Lower lobe of right lung (tissue), 2 donors: Measurements from ENCODE around the gene WDR82. TPM values are rescaled to one million over a fixed set of nuclear protein-coding genes. Genes with fewer than 3 reads are reported as not detected.

Source experiments
- ATAC-seq, 2 donors: fragments of 200-7000 bp; cut with Tn5 transposase; one replicate each; pipeline ENCODE4 v1.9.1; 2020 to 2022; ENCODE audit warnings: mild to moderate bottlenecking in 2 of 2, moderate library complexity in 2 of 2
- DNase-seq: peaks from one replicate; pipeline ENCODE4 v3.0.0-alpha.2; 2020
- H3K27ac ChIP-seq: fragments of 200-600 bp; one replicate; pipeline ENCODE4 v1.8.0; 2022
- H3K27me3 ChIP-seq: fragments of 200-600 bp; one replicate; pipeline ENCODE4 v1.8.0; 2022; ENCODE audit warnings: low read depth
- H3K36me3 ChIP-seq: fragments of 200-600 bp; one replicate; pipeline ENCODE4 v1.8.0; 2022; ENCODE audit warnings: mild to moderate bottlenecking
- H3K4me1 ChIP-seq: fragments of 200-600 bp; one replicate; pipeline ENCODE4 v1.8.0; 2022
- H3K4me3 ChIP-seq: fragments of 200-600 bp; one replicate; pipeline ENCODE4 v1.8.0; 2022; ENCODE audit warnings: mild to moderate bottlenecking
- H3K9me3 ChIP-seq: fragments of 200-600 bp; one replicate; pipeline ENCODE4 v1.8.0; 2022
- intact Hi-C: fragments of 100-400 bp; cut with DNase I; formaldehyde crosslinking; loops from one replicate; pipeline ENCODE4 v1.11.0; 2022
- total RNA-seq: library from RNA; stranded (reverse); fragmentation: NEBNext Ultra II Directional; extraction: Animal tissue kit (Norgen Biotek cat#: 25700); gene quantifications from one replicate; pipeline ENCODE4 v1.2.1, GENCODE V29; 2021
- TF ChIP-seq, protein P1 (sequence below): fragments of 200-600 bp; IDR thresholded peaks from one replicate; pipeline ENCODE4 v1.8.0; 2022; ENCODE audit warnings: antibody characterized with exemption, mild to moderate bottlenecking
- donor health status: DM: no; HTN: yes; CAD: no; lungs with severe emphysema.

WDR82 gene
- total RNA-seq, 1 donor from 2014 or later: 60.2 TPM

DNA sequence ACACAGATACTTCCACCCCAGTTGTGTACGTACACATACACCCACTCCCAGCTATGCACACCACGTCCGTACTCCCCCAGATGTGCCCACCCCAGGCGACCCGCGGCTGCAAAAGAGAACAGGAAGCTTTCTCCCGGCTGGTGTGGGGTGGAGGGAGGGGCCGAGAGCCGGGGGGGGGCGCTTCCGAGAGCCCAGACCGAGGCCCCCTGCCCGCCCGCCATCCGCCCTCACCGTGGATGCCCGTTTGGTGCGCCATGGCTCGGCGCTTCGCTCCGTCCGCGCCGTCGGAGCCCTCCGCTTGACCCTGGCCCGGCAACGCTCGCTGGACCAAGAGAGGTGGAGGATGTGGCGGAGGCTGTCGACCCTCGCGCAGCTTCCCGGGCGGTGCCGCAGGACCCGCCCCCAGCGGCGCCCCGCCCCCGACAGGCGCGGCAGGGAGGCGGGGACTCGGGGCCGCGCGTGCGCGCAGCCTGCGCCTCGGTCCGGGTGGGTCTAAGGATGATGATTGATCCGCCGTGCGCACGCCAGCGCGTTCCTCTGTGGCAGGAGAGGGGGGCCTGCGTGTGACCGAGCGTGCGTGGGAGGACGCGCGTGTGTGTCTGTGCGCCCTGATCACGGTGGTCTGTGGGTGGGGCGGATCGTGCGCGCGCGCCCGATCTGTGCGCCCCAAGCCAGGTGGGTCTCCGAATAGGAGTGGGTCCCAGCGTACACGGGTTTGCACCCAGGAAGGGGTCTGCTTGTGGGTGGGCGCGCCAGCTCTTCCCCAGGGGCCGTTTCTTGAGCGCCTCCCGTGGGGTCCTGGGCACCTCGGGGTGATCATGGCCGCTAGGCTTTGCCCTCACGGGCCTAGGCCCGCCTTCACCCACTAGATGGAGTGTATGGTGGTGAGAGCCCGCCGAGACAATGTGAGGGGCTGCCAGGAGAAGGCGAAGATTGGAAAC is 39.4 kb downstream of the WDR82 start, which contains the start of gene TWF2:
Gene TWF2, minus strand, starts transcription at position 398 of the 941 bp plus-strand sequence. Its CDS starts 142 bp downstream, at position 256.
- intact Hi-C loops: loop anchor here (10.0 kb wide), 1 partner anchor 96 kb away; no protein-coding TSS in a partner anchor
- Histone ChIP-seq H3K36me3 (peaks cover 11% of the 10 kb centered on the region), H3K27ac (peak within 1 kb of the TSS; percentile 93), H3K9me3 (no peaks in the 10 kb centered on the region), H3K4me1 (peaks cover 56% of the 10 kb centered on the region), H3K27me3 (no peaks in the 10 kb centered on the region), H3K4me3 (peak within 1 kb of the TSS; percentile 99)
- DNase-seq: peak; percentile 87
- peak; percentile 94 to 95 for ATAC-seq
- TF ChIP-seq, protein P1, sequence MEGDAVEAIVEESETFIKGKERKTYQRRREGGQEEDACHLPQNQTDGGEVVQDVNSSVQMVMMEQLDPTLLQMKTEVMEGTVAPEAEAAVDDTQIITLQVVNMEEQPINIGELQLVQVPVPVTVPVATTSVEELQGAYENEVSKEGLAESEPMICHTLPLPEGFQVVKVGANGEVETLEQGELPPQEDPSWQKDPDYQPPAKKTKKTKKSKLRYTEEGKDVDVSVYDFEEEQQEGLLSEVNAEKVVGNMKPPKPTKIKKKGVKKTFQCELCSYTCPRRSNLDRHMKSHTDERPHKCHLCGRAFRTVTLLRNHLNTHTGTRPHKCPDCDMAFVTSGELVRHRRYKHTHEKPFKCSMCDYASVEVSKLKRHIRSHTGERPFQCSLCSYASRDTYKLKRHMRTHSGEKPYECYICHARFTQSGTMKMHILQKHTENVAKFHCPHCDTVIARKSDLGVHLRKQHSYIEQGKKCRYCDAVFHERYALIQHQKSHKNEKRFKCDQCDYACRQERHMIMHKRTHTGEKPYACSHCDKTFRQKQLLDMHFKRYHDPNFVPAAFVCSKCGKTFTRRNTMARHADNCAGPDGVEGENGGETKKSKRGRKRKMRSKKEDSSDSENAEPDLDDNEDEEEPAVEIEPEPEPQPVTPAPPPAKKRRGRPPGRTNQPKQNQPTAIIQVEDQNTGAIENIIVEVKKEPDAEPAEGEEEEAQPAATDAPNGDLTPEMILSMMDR: peak; percentile 46

DNA sequence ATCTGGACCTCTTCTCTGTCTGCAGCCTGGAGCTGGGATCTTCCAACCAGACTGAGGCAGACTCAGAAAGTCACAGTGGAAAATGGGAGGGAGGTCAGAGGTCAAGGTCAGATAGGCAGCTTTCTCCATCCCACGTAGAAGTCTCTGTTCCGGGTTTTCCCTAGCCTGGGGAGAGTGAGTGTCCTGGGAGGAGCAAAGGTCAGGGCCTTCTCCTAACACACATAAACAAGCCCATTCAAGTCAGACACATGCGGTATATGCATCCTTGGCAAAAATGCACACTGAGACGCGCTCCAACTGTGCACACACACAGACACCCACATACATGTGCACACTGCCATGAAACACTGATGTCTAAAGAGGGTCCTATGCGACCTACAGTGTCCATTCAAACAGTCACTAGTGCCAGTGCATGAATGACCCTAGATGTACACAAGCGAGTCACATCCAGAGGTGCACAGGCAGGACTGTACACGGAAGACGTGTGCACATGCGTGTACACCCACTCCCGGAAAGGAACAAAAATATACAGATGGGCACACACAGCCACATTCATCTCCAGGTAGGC is 40.2 kb downstream of the WDR82 start:
- H3K4me1 ChIP-seq: peaks cover 50% of the 10 kb centered on the region
- H3K9me3 ChIP-seq: no peaks in the 10 kb centered on the region
- DNase-seq: no peak
- peak overlapping the region; percentile 93 for H3K27ac ChIP-seq
- TF ChIP-seq, protein P1: no peak
- H3K36me3 ChIP-seq: peaks cover 14% of the 10 kb centered on the region
- peak overlapping the region; percentile 99 for H3K4me3 ChIP-seq
- H3K27me3 ChIP-seq: no peaks in the 10 kb centered on the region
- ATAC-seq: peak; percentile 1 to 12
- intact Hi-C loops: loop anchor here (10.0 kb wide), 1 partner anchor 97 kb away; no protein-coding TSS in a partner anchor

DNA sequence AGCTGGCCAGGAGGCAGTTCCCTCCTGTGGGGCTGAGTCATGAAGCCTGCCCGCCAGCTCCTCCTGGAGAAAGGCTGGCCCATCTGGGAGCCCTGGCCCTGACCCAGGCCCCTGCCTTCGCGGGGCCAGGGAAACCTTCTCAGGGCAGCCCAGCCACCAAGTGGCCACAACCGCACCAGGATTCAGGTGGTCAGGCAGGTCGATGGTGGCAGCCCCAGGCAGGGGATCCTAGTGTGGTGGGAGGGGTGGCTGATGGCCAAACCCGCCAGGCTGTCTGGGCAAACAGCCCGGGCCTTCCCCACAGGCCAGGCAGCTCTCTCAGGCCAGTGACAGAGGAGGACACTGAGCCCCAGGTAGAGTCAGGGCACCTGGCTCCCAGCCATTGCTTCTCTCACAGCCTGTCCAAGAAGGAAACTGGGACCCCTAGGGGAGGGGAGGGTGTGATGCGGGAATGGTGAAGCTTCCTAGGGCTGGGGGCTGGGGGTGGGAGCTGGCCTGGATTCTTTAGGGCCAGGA is 40.7 kb downstream of the WDR82 start:
- intact Hi-C loops: loop anchor here (10.0 kb wide), 1 partner anchor 97 kb away; no protein-coding TSS in a partner anchor
- ATAC-seq (peak; percentile 70 to 73), DNase-seq (peak; percentile 81)
- H3K27me3 ChIP-seq: no peaks in the 10 kb centered on the region
- H3K9me3 ChIP-seq: no peaks in the 10 kb centered on the region
- peak overlapping the region; percentile 99 for H3K4me3 ChIP-seq
- peaks cover 20% of the 10 kb centered on the region for H3K36me3 ChIP-seq
- H3K27ac ChIP-seq: peak overlapping the region; percentile 93
- TF ChIP-seq, protein P1: no peak
- peaks cover 50% of the 10 kb centered on the region for H3K4me1 ChIP-seq

DNA sequence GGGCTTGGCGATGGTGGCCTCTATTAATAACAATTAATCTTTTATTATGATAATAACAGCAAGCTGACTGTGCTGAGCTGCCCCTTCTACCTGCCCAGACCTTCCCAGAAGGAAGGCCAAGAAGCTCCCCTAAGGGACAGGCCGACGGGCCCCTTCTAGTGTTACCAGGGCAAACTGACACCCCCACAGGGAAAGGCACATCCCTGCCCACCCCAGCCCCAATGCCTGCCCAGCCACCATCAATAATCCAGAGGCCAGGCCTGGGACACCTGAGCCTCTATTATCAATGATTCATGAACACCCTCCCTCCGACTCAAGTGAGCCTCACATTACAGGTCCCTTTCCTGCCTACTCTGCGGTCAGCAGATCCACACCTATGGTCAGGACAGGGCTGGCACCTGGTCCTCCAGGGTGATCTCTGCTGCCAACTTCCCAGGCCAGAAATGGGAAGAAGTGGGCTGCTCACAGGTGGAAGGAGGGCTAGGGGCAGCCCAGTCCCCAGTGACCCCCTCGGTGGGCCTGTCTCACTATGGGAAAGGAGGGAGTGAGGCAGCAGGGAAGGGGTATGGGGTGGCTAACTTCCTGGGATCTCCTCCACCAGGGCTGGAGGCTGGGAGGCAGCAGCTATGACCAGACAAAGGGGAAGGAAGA is 41.3 kb downstream of the WDR82 start:
- H3K4me1 ChIP-seq: peaks cover 55% of the 10 kb centered on the region
- ATAC-seq (no peak), DNase-seq (peak; percentile 34)
- H3K4me3 ChIP-seq: peak overlapping the region; percentile 99
- H3K9me3 ChIP-seq: no peaks in the 10 kb centered on the region
- TF ChIP-seq, protein P1: no peak
- H3K27me3 ChIP-seq: no peaks in the 10 kb centered on the region
- H3K27ac ChIP-seq: peak overlapping the region; percentile 93
- H3K36me3 ChIP-seq: peaks cover 26% of the 10 kb centered on the region
- intact Hi-C loops: loop anchor here (10.0 kb wide), 1 partner anchor 98 kb away; no protein-coding TSS in a partner anchor

DNA sequence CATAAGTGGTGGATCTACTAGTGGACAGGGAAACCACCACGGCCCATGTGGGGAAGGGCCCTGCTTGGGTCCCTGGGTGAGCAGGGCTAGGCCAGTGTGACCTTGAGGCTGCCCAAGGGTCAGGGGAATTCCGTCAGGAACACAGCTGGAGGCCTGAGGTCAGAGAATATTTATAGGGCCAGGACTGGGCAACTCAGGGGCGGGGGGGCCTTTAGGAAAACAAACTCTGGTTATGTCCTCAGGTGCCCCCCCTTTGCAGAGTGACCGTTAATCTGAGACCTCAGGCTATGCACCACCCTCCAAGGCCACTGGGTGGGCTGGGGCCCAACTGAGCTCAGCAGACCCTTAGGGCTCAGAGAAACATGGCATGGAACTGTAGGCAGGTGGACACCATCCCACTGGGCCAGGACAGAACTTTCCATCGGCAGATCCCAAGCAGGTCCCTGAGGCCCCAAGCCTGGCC is 42.0 kb downstream of the WDR82 start:
- H3K4me3 ChIP-seq: no peak overlapping the region
- intact Hi-C loops: loop anchor here (10.0 kb wide), 1 partner anchor 98 kb away; no protein-coding TSS in a partner anchor
- H3K4me1 ChIP-seq: peaks cover 61% of the 10 kb centered on the region
- peak overlapping the region; percentile 93 for H3K27ac ChIP-seq
- no peaks in the 10 kb centered on the region for H3K27me3 ChIP-seq
- TF ChIP-seq, protein P1: no peak
- no peaks in the 10 kb centered on the region for H3K9me3 ChIP-seq
- peaks cover 32% of the 10 kb centered on the region for H3K36me3 ChIP-seq
- DNase-seq: peak; percentile 26
- ATAC-seq: no peak
